ENCODE data around the gene CAMK1D. TPM values are rescaled to one million over a fixed set of nuclear protein-coding genes. Genes with fewer than 3 reads are reported as not detected.

The CAMK1D gene
- total and polyA plus RNA-seq, 2 experiments from 2014 or later = 4.6 to 7.2 TPM

DNA sequence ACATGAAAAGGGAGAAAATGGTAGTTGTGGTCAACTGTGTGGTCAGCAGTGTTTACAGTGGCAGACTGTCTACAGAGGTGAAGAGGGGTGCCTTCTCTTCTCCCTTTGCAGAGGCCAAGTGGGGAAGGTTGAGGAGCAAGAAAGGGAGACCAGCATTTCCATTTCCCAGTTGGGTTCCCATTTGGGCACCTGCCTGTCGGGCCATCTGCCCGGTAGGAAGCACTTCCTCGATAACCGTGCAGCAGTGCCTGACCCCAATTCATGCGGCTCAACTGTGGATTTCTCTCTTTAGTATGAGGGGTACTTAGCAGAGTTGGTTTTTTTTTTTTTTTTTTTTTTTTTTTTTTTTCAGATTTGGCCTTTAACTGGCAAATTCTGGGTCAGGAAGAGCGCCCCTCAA is 525.2 kb downstream of the CAMK1D start (continued):
- TF ChIP-seq, protein P1, sequence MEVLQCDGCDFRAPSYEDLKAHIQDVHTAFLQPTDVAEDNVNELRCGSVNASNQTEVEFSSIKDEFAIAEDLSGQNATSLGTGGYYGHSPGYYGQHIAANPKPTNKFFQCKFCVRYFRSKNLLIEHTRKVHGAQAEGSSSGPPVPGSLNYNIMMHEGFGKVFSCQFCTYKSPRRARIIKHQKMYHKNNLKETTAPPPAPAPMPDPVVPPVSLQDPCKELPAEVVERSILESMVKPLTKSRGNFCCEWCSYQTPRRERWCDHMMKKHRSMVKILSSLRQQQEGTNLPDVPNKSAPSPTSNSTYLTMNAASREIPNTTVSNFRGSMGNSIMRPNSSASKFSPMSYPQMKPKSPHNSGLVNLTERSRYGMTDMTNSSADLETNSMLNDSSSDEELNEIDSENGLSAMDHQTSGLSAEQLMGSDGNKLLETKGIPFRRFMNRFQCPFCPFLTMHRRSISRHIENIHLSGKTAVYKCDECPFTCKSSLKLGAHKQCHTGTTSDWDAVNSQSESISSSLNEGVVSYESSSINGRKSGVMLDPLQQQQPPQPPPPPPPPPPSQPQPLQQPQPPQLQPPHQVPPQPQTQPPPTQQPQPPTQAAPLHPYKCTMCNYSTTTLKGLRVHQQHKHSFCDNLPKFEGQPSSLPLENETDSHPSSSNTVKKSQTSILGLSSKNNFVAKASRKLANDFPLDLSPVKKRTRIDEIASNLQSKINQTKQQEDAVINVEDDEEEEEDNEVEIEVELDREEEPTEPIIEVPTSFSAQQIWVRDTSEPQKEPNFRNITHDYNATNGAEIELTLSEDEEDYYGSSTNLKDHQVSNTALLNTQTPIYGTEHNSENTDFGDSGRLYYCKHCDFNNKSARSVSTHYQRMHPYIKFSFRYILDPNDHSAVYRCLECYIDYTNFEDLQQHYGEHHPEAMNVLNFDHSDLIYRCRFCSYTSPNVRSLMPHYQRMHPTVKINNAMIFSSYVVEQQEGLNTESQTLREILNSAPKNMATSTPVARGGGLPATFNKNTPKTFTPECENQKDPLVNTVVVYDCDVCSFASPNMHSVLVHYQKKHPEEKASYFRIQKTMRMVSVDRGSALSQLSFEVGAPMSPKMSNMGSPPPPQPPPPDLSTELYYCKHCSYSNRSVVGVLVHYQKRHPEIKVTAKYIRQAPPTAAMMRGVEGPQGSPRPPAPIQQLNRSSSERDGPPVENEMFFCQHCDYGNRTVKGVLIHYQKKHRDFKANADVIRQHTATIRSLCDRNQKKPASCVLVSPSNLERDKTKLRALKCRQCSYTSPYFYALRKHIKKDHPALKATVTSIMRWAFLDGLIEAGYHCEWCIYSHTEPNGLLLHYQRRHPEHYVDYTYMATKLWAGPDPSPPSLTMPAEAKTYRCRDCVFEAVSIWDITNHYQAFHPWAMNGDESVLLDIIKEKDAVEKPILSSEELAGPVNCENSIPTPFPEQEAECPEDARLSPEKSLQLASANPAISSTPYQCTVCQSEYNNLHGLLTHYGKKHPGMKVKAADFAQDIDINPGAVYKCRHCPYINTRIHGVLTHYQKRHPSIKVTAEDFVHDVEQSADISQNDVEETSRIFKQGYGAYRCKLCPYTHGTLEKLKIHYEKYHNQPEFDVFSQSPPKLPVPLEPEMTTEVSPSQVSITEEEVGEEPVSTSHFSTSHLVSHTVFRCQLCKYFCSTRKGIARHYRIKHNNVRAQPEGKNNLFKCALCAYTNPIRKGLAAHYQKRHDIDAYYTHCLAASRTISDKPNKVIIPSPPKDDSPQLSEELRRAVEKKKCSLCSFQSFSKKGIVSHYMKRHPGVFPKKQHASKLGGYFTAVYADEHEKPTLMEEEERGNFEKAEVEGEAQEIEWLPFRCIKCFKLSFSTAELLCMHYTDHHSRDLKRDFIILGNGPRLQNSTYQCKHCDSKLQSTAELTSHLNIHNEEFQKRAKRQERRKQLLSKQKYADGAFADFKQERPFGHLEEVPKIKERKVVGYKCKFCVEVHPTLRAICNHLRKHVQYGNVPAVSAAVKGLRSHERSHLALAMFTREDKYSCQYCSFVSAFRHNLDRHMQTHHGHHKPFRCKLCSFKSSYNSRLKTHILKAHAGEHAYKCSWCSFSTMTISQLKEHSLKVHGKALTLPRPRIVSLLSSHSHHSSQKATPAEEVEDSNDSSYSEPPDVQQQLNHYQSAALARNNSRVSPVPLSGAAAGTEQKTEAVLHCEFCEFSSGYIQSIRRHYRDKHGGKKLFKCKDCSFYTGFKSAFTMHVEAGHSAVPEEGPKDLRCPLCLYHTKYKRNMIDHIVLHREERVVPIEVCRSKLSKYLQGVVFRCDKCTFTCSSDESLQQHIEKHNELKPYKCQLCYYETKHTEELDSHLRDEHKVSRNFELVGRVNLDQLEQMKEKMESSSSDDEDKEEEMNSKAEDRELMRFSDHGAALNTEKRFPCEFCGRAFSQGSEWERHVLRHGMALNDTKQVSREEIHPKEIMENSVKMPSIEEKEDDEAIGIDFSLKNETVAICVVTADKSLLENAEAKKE (CRISPR knock-in tag; IDR thresholded peaks at IDR 0.05) = no peak
- TF ChIP-seq ZNF114 (CRISPR knock-in tag; IDR thresholded peaks at IDR 0.05) (no peak), EZH2phosphoT487 (IDR thresholded peaks at IDR 0.05; ENCODE audit: unreplicated experiment) (no peak)

DNA sequence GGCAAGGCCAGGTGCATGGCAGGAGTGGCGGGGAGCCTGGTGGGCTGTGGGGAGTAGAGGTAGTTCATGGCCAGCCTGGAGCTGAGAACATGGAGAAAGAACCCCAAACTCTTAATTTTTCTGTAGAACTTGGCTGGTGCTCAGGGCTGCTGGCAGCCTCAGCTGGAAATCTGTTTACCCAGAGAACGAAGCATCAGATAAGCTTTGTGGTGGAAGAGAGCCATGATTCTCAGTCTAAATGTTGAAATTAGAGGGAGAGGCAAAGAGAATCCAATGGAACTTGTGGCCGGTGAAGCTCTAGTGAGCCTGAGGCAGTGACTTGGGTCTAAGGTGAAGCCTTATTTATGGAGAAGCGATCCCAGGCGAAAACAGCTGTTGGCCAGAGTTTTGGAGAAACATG is 525.8 kb downstream of the CAMK1D start:
- Histone ChIP-seq H3K79me2 (replicated peaks; ENCODE audit: insufficient read depth) (no peaks in the 10 kb centered on the region), H3K27ac (ENCODE audit: low read depth) (no peak overlapping the region), H3F3A (replicated peaks; ENCODE audit: low read depth) (no peaks in the 10 kb centered on the region), H3K4me3 (no peak overlapping the region), H3K4me1 (ENCODE audit: insufficient read depth) (no peaks in the 10 kb centered on the region), H3K4me2 (no peak overlapping the region), H3K27me3 (ENCODE audit: insufficient read depth) (no peaks in the 10 kb centered on the region), H3K9me2 (ENCODE audit: insufficient read depth) (no peaks in the 10 kb centered on the region), H4K20me1 (replicated peaks; ENCODE audit: insufficient read depth) (no peaks in the 10 kb centered on the region), H3K36me3 (ENCODE audit: insufficient read depth) (no peaks in the 10 kb centered on the region), H2AFZ (no peak overlapping the region; the same call in 1 of the 2 replicates)
- ATAC-seq (no peak), DNase-seq (ENCODE audit: low spot score) (no peak)
- no peak overlapping the region for H3K27ac Mint-ChIP-seq
- no peaks in the 10 kb centered on the region for H3K9me3 Mint-ChIP-seq
- no peak for TF ChIP-seq STAT1 (IDR thresholded peaks at IDR 0.05; ENCODE audit: unreplicated experiment)
- H3K4me3 Mint-ChIP-seq = no peak overlapping the region
- no peaks in the 10 kb centered on the region for H3K4me1 Mint-ChIP-seq
- peaks cover 8% of the 10 kb centered on the region for H3K27me3 Mint-ChIP-seq (ENCODE audit: insufficient read depth, low read depth, poor library complexity)
- no peaks in the 10 kb centered on the region for H3K36me3 Mint-ChIP-seq (ENCODE audit: low read depth)

DNA sequence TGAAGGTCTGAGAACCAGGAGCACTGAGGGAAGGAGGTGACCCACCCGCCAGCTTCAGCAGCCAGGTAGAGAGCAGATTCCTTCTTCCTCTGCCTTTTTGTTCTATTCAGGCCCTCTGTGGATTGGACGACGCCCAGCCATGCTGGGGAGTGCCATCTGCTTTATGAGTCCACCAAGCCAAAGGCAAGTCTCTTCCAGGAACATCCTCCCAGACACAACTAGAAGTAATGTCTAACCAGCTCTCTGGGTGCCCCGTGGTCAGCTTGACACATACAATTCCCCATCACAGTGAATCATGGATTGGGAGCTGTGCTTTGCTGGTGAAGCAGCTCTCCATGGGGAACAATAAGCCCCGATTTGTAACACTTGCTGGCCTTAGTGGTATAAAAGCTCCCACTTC is 526.9 kb downstream of the CAMK1D start:
- no peak overlapping the region for H3K4me3 Mint-ChIP-seq
- no peaks in the 10 kb centered on the region for H3K9me2 ChIP-seq (ENCODE audit: insufficient read depth)
- no peak overlapping the region for H3K27ac Mint-ChIP-seq

More for the DNA sequence above, 526.9 kb downstream of the CAMK1D start:
- H3K36me3 ChIP-seq (ENCODE audit: insufficient read depth) = no peaks in the 10 kb centered on the region
- no peaks in the 10 kb centered on the region for H4K20me1 ChIP-seq (replicated peaks; ENCODE audit: insufficient read depth)
- no peaks in the 10 kb centered on the region for H3F3A ChIP-seq (replicated peaks; ENCODE audit: low read depth)
- H3K79me2 ChIP-seq (replicated peaks; ENCODE audit: insufficient read depth) = no peaks in the 10 kb centered on the region
- H3K4me1 ChIP-seq (ENCODE audit: insufficient read depth) = no peaks in the 10 kb centered on the region
- H2AFZ ChIP-seq = no peak overlapping the region
- Mint-ChIP-seq H3K36me3 (ENCODE audit: low read depth) (no peaks in the 10 kb centered on the region), H3K27me3 (ENCODE audit: insufficient read depth, low read depth, poor library complexity) (peaks cover 8% of the 10 kb centered on the region), H3K4me1 (no peaks in the 10 kb centered on the region), H3K9me3 (no peaks in the 10 kb centered on the region)
- ATAC-seq (no peak), DNase-seq (ENCODE audit: low spot score) (no peak)
- no peak overlapping the region for H3K27ac ChIP-seq (ENCODE audit: low read depth)
- H3K27me3 ChIP-seq (ENCODE audit: insufficient read depth) = no peaks in the 10 kb centered on the region
- no peak for TF ChIP-seq POLR2AphosphoS5 (IDR thresholded peaks at IDR 0.05; ENCODE audit: low read depth)
- TF ChIP-seq, protein P2, sequence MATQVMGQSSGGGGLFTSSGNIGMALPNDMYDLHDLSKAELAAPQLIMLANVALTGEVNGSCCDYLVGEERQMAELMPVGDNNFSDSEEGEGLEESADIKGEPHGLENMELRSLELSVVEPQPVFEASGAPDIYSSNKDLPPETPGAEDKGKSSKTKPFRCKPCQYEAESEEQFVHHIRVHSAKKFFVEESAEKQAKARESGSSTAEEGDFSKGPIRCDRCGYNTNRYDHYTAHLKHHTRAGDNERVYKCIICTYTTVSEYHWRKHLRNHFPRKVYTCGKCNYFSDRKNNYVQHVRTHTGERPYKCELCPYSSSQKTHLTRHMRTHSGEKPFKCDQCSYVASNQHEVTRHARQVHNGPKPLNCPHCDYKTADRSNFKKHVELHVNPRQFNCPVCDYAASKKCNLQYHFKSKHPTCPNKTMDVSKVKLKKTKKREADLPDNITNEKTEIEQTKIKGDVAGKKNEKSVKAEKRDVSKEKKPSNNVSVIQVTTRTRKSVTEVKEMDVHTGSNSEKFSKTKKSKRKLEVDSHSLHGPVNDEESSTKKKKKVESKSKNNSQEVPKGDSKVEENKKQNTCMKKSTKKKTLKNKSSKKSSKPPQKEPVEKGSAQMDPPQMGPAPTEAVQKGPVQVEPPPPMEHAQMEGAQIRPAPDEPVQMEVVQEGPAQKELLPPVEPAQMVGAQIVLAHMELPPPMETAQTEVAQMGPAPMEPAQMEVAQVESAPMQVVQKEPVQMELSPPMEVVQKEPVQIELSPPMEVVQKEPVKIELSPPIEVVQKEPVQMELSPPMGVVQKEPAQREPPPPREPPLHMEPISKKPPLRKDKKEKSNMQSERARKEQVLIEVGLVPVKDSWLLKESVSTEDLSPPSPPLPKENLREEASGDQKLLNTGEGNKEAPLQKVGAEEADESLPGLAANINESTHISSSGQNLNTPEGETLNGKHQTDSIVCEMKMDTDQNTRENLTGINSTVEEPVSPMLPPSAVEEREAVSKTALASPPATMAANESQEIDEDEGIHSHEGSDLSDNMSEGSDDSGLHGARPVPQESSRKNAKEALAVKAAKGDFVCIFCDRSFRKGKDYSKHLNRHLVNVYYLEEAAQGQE (IDR thresholded peaks at IDR 0.05; ENCODE audit: unreplicated experiment) = no peak
- no peak for TF ChIP-seq EZH2 (IDR thresholded peaks at IDR 0.05; ENCODE audit: low read depth, unreplicated experiment)
- no peak for TF ChIP-seq CREB1 (CRISPR knock-in tag; IDR thresholded peaks at IDR 0.05; ENCODE audit: low read depth)
- no peak for TF ChIP-seq ZNF114 (CRISPR knock-in tag; IDR thresholded peaks at IDR 0.05)
- TF ChIP-seq EZH2phosphoT487 (IDR thresholded peaks at IDR 0.05; ENCODE audit: unreplicated experiment) = no peak
- no peak overlapping the region for H3K4me2 ChIP-seq
- H3K4me3 ChIP-seq = no peak overlapping the region
